ENCODE results near the gene OR11H7.
"Not testable (repeated sequence)": the region's sequence is repeated elsewhere in the genome, so short reads cannot be mapped to it uniquely, and the experiment has no call there.

OR11H7 gene

GRCh38 chr14:20274062-20274461 lies 45.3 kb downstream of the OR11H7 start:
- no peaks in the 10 kb centered on the region for H3K36me3 ChIP-seq (ENCODE audit: control insufficient read depth, insufficient read depth, low read length)
- 100% methylated on average over 2 of the region's 2 CpGs; no CpG with 5 or more reads in 1 of the 2 experiments for WGBS, 2 experiments (ENCODE audit: insufficient coverage in 2 of 2)
- no peak overlapping the region for H3K4me3 ChIP-seq (ENCODE audit: extremely low read depth, insufficient read depth, low read length, poor library complexity, severe bottlenecking)
- peaks cover 27% of the 10 kb centered on the region for H3K9me3 ChIP-seq (ENCODE audit: control insufficient read depth, low read length)
- no peak overlapping the region for H3K27ac ChIP-seq (ENCODE audit: low read depth, low read length, severe bottlenecking)
- no peaks in the 10 kb centered on the region for H3K4me1 ChIP-seq (ENCODE audit: control insufficient read depth, insufficient read depth, low read length, poor library complexity, severe bottlenecking)

DNA sequence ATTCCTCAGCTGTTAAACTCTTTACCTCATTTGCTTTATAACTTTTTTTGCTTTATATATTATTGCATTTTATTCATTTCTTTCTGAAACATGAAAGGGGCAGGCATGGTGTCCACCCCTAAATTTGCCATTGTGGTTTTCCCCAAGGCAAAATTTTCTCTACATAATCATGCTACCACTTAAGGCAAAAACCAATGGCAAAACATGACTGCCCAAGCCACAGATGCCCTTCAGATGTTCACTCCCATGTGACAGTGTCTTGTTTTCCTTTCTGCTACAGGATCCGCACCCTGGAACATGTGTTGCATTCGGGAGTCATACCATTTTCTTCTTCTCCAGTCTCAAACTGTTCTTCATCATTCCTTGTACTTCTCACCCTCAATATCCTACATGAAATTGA lies 48.6 kb downstream of the OR11H7 start:
- H3K27ac ChIP-seq (ENCODE audit: low read depth, low read length, severe bottlenecking): no peak overlapping the region
- no peaks in the 10 kb centered on the region for H3K36me3 ChIP-seq (ENCODE audit: control insufficient read depth, insufficient read depth, low read length)
- WGBS, 2 experiments (ENCODE audit: insufficient coverage in 2 of 2): 83 to 100% methylated on average over 2 of the region's 2 CpGs
- H3K4me3 ChIP-seq (ENCODE audit: extremely low read depth, insufficient read depth, low read length, poor library complexity, severe bottlenecking): no peak overlapping the region
- no peaks in the 10 kb centered on the region for H3K4me1 ChIP-seq (ENCODE audit: control insufficient read depth, insufficient read depth, low read length, poor library complexity, severe bottlenecking)
- peaks cover 16% of the 10 kb centered on the region for H3K9me3 ChIP-seq (ENCODE audit: control insufficient read depth, low read length)

DNA sequence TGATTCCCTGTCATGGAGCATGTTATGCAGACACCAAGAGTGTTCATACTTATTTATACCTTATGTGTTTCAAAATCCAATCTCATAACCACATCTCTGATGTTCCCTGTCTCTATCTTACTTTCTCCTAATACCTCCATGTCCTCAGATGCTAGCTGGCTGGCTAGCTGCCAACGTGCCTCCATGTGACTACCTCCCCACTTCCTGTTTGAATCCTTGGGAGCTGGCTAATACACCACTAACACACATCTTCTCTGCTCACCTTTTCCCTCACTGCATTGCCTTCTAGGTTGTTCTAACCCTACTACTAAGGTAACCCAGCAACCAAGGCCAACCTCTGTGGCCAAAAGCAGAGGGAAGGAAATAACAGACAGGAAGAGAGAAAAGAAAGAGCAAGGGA lies 49.6 kb downstream of the OR11H7 start:
- no peaks in the 10 kb centered on the region for H3K4me1 ChIP-seq (ENCODE audit: control insufficient read depth, insufficient read depth, low read length, poor library complexity, severe bottlenecking)
- peaks cover 12% of the 10 kb centered on the region for H3K9me3 ChIP-seq (ENCODE audit: control insufficient read depth, low read length)
- 87 to 88% methylated on average over 1 of the region's 1 CpG for WGBS, 2 experiments (ENCODE audit: insufficient coverage in 2 of 2)
- H3K27ac ChIP-seq (ENCODE audit: low read depth, low read length, severe bottlenecking): no peak overlapping the region
- no peak overlapping the region for H3K4me3 ChIP-seq (ENCODE audit: extremely low read depth, insufficient read depth, low read length, poor library complexity, severe bottlenecking)
- H3K36me3 ChIP-seq (ENCODE audit: control insufficient read depth, insufficient read depth, low read length): no peaks in the 10 kb centered on the region

DNA sequence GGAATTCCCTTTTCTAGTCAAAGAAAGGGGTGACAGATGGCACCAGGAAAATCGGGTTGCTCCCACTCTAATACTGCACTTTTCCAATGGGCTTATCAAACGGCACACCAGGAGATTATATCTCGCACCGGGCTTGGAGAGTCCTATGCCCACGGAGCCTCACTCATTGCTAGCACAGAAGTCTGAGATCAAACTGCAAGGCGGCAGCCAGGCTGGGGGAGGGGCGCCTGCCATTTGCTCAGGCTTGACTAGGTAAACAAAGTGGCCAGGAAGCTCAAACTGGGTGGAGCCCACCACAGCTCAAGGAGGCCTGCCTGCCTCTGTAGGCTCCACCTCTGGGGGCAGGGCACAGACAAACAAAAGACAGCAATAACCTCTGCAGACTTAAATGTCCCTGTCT lies 51.5 kb downstream of the OR11H7 start:
- not testable (repeated sequence) for H3K27ac ChIP-seq (ENCODE audit: low read depth, low read length, severe bottlenecking); H3K4me3 ChIP-seq (ENCODE audit: extremely low read depth, insufficient read depth, low read length, poor library complexity, severe bottlenecking); H3K36me3 ChIP-seq (ENCODE audit: control insufficient read depth, insufficient read depth, low read length); H3K9me3 ChIP-seq (ENCODE audit: control insufficient read depth, low read length); H3K4me1 ChIP-seq (ENCODE audit: control insufficient read depth, insufficient read depth, low read length, poor library complexity, severe bottlenecking)
- WGBS, 2 experiments (ENCODE audit: insufficient coverage in 2 of 2): 88 to 96% methylated on average over 6 to 7 of the region's 7 CpGs
